GM21515 (cell line): ENCODE data around the gene SYNDIG1.

Experiments used
- ATAC-seq: cut with Tn5 transposase; IDR thresholded peaks from one replicate; pipeline ENCODE4 v1.9.1; 2021; ENCODE audit not compliant: unreplicated experiment

Gene SYNDIG1

DNA sequence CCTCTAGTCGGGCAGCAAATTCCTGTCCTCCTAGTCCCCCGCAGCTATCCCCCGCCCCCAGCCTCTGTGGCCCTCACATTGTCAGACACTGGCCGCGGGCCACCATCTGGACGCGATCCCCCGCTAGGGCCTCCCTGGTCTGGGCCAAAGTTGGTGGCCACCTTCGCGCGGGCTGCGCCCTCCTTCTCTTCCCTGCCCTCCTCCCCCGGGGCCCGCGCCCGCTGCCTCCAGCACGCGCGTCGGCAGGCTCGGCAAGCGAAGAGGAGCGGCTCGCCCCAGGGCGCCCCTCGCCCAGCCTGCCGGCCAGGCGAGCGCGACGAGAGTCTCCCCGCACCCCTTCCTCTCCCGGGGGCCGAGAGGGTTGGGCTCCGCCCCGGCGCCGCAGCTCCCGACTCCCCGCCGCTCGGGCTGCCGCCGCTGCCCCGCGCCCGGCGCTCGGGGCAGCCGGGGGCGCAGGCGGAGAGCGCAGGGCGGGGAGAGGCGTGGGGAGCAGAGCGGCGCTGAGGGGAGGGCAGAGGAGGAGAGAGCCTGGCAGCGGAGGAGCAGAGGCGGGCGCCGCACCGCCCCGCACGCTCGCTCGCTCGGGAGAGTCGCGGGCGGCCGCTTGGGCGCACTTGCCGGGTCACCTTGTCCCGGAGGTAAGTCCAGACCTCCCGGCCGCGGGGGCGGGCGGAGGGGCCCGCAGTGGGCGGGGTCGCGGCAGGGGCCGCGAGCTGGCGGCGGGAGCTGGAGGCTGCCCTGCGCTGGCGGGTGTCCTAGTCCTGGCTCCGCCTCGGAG lies at the start of gene SYNDIG1:
TSS of gene SYNDIG1 (plus strand) at position 514 of the 778 bp plus-strand sequence. CDS start 73,469 bp downstream, outside the sequence.
- ATAC-seq: no peak

DNA sequence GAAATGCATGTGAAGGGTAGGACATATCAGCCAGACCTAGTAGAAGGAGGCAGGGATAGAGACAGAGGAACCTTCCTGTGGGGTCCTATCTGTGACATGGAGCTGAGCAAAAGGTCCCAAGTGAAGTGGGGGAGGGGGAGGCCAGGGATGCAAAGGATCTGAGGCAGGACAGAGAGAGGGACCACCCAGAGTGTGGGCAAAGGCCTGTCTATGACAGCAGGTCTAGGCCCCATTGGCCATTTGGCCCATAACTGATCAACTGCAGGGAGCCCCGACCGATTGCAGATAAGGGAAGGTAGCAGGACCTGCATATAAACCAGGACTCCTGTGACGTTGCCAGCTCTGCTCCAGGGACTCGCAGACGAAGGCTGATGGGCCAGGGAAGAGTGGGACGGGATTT lies 49.6 kb upstream of the SYNDIG1 start:
- no peak for ATAC-seq

DNA sequence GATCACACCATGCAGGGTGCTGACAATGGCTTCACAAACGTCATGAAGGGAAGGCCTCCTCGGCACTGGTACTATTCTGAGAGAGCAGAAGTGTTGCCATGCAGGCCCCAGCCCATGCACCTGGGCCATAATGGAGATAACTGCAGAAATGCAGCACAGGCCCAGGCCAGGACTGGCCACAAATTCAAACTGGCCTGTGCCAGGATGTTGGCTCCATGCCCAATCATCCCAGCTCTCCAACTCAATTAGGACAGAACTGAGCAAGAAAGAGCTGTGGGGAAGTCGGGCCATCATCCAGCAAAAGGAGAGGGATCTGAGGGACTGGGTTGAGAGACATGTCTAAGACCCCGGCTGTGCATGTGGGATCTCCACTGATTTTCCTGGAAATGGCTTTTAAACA lies 48.9 kb upstream of the SYNDIG1 start:
- ATAC-seq: no peak

DNA sequence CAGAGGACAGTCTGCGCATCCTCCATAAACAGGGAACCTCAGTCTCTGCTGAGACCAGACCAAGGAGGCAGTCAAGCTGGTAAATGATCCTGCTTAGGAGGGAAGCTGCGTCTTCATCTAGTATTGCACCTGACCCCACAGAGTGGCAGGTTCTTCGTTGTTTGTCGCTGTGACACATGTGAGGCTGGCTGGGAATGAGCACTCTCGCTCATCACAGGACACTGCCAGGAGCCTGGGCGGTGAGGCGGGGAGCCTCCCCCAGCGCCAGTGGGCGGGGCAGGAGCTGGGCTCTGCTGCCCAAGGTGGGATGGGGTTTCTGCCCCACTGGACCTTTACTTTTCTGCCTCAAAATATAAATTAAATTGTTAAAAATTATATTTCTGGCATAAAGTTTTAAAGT lies 48.4 kb upstream of the SYNDIG1 start:
- ATAC-seq: no peak

DNA sequence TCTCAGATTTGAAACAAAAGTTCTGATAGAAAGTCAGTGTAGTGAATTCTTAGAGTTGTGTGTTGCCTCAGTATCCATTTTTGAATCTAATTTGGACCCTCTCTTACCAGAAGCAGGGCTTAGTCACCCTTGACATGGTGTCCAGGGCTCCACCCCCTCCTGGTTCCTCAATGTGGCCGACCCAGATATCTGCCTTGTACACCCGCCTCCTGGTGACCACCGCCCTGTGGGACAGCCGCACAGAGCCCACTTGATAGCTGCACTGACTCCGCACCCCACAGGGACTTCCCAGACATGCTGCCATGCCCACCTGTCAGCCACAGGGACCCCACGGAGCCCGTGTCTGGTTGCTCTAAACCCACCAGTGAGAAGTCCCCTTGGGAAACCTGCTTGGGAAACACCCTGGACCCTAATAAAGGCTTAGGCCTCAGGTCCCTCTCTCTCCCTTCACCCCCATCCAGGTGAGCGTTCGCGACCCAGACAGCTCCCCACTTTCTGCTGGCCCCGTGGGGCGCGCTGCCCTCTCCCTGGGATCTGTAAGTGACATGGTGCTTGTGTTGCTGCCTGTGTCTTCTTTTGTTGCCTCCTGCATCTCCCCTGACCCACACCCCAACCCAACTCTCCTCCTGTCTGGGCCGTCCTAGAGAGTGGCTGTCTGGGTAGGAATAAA lies 47.2 kb upstream of the SYNDIG1 start:
- no peak for ATAC-seq

DNA sequence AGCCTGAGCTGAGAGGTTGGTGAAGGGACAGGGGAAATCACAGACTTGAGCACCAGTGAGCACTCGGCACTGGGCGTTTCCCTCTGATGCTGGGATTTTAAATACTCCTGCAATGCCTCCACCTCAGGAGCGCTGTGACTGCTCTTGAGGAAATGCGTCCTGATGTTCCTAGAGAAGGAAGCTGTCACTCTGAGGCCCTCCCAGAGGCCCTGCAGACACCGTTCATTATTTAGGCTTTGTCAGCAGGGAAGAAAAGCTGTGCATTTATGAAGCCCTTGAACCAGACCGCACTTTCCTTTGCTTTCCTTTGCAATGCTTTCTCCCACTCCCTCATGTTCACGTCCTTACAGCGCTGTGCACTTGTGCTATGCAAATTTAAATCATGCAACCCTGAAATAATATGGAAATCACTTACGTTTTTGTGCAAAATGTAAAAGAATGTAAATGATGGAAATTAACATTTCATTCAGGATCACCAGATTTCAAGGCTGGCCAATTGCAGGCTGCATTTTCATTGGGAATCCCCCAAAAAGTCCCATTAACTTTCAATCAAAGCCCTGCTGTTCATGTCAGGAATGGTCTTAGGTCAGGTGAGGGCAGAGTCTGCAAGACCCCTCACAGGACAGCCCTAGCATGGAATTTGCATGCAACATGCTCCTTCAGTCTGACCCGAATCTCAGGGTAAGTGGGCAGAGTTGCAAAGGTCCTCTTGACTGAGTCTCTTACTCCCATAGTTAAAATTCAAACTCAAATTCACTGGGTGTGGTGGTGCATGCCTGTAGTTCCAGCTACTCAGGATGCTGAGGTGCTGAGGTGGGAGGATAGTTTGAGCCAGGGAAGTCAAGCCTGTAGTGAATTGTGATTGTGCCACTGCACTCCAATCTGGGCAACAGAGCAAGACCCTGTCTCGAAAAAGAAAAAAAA lies 45.8 kb upstream of the SYNDIG1 start:
- no peak for ATAC-seq

DNA sequence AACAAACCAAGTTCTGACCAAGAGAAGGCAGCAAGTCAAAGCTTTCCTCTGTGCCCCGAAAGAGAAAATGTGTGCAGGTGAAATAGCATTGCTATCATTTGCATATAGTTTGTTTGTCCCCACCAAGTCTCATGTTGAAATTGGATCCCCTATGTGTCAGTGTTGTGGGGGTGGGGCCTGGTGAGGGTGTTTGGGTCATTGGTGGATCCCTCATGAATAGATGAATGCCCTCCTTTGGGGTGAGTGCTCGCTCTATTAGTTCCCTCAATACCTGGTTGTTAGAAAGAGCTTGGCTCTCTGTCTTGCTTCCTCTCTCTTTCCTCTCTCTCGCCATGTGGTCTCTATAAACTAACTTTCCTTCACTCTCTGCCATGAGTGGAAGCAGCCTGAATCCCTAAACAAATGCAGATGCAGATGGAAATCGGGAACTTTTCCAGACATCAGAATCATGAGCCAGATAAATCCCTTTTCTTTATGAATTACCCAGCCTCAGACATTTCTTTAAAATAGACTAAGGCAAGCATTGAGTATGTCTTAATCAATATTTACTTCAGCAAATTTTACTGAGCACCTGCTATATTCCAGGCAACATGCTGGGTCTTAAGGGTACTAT lies 43.8 kb upstream of the SYNDIG1 start:
- no peak for ATAC-seq

DNA sequence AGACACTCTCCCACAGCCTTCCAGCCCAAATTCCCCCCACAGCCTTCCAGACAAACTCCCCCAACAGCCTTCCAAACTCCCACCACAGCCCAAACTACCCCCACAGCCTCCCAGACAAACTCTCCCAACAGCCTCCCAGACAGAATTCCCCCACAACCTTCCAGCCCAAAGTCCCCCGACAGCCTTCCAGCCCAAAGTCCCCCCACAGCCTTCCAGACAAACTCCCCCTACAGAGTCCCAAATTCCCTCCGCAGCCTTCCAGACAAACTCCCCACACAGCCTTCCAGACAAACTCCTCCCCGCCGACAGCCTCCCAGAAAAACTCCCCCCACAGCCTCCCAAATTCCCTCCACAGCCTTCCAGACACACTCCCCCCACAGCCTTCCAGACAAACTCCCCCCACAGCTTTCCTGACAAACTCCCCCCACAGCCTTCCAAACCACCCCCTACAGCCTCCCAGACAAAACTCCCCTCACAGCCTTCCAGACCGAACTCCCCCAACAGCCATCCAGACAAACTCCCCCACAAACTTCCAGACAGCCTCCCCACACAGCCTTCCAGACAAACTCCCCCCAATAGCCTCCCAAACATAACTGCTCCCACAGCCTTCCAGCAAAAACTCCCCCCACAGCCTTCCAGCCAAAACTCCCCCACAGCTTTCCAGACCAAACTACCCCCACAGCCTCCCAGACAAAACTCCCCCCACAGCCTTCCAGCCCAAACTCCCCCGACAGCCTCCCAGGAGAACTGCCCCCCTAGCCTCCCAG lies 38.0 kb upstream of the SYNDIG1 start:
- ATAC-seq: no peak

DNA sequence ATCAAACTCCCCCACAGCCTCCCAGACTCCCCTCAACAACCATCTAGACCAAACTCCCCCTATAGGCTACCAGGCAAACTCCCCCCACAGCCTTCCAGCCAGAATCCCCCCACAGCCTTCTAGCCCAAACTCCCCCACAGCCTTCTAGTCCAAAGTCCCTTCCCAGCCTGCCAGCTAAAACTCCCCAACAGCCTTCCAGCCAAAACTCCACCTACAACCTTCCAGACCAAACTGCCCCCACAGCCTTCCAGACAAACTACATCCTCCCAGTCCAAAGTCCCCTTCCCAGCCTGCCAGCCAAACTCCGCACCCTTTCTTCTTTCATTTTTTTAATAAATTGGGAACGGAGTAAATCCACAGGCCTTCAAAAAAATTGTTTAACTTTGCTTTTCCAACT lies 37.4 kb upstream of the SYNDIG1 start:
- ATAC-seq: no peak

DNA sequence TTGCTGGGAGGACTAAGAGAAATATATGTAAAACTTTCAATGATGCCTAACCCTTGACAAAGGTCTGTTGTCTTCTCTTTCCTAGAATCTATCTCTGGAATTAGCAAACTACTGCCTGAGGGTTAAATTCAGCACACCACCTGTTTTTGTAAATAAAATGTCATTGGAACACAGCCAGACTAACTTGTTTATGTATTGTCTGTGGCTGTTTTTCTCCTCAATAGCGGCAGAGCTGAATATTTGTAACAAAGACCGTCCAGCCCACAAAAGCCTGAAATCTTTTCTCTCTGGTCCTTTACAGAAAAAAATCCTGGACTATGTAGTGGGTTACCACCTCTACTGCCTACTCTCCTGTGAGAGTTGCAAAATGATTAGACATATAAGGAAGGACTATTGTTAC lies 33.3 kb upstream of the SYNDIG1 start:
- ATAC-seq: no peak

DNA sequence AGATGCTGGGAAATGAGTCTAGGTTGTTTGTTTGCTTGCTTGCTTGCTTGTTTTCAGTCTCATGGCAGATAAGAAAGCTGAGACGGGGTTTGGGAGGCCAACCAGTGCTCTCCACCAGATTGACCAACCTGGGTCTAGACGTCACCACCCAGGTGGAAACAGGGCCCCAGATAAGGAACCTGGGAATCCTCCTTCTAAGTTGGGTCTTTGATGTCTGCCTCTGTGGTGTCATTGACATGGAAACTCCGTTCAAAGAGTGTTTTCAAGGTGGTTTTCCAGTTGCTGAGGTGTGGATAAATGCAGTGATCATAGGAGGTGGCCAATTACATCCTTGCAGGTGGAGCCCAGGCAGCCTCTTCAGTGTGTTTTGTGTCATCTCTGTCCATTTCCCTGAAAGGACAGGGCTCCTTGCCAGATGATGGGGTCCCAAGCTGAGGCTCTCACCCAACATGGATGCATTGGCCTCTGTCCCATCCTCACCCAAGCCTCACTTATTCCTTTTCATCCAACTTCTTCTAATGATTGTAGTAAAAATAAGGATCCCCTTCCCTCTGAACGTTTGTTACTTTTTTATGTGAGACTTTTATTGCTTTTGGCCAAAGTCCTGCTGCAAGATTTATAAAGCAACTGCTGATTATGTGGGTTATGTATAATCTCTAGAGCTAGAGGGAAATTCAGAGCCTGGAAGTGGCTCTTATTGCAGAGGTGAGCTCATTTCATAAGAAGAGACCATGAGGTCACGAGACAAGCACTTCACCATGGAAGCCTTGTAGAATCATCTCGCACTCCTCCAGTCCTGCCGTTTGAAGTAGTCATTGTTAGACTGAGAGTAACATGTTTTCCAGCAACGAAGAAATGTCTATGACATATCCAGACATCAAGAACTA lies 32.0 kb upstream of the SYNDIG1 start:
- ATAC-seq: no peak

DNA sequence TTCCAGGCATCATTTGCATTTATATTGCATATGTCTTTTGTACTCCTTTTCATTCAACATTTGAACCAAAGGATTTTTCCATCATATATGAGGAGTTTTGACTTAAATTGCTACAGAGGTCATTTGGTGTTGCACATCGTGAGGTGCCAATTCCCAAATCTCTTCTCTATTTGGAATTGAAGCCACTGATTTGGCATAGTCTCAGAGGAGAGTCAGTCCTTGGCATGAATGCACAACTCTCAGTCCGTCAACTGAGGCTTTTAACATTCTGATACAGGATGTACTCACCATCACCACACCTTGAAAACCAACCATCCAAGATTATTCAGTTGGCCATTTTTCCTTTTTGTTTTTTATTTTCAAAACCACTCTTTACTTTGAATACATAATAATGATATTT lies 31.1 kb upstream of the SYNDIG1 start:
- no peak for ATAC-seq

DNA sequence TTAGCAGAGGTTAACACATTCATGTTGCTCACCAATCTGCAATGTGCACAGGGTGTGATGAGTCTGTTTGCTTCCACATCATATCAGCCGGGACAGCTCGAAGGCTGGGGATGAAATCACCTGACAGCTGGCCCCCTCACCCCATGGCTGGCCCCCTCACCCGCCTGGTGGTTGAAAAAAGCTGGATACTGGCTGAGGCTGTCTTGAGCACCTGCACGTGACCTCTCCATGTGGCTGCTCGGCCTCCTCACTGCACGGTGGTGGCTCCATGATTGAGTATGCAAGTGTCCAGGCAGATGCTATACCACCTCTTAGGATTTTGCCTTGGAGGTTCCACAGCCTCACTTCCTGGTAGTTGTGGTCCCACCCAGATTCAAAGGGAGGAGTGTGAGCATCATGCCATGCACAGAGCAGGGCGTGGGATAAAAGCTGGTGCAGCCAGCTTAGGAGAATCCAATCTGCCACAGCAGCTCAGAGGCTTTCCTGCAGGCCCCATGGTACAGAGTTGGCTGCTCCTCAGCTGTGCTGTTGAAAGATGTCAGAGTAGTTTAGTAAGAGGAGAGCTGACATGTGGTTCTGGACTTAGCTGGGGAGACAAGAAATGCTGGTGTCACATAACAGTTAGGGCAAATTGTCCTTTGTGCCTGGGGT lies 29.6 kb upstream of the SYNDIG1 start:
- ATAC-seq: no peak

DNA sequence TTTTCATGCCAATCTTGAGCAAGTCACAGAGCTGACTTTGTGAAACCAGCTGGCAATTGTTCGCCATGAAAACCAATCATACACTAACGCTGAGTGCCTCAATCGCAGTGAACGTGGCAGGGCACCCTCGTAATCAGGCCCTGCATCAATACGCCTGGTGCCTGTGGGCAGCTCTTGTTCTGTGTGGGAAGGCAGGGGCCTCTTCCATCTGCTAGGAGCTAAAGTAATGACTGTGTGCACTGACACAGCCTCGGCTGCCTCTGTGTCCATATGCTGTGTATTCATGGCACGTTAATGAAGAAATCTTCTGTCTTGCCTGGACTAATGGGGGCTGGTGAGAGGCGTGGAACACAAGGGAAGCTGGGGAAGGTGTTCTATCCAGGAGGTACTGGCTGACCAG lies 27.8 kb upstream of the SYNDIG1 start:
- no peak for ATAC-seq

DNA sequence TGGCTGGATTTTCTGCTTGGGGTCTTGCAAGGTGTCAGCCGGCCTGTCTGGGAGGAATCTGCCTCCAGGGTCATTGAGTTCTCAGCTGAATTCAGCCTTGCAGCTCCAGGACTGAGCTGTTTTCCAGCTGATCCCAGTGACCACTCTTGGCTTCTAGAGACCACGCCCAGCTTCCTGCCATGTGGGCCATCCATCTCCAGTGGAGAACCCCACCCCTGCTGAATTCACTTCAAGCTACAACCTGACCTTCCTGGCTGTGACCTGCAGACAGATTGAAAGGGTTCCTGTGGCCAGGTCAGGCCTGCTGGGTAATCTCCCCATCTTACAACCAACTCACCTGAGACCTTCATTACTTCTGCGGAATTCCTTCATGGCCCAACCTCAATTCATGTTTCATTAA lies 26.5 kb upstream of the SYNDIG1 start:
- no peak for ATAC-seq

DNA sequence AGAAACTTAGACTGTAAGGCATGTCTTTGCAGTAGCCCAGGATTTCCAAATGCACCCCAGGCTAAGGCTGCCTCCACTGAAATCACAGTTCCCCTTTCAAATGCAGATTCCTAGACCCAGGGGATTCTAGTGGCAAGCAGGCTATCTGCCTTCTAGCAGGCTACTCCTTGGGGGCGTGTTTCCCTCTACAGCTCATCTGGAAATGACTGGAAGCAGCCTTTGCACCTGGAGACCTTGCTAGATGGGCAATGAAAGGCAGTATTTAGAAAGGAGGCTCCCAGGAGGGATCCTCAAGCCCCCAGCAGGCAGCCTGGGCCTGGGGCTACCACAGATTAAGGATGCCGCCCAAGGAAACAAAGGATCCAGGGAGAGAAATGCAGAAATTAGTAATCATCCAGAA lies 26.0 kb upstream of the SYNDIG1 start:
- ATAC-seq: no peak

DNA sequence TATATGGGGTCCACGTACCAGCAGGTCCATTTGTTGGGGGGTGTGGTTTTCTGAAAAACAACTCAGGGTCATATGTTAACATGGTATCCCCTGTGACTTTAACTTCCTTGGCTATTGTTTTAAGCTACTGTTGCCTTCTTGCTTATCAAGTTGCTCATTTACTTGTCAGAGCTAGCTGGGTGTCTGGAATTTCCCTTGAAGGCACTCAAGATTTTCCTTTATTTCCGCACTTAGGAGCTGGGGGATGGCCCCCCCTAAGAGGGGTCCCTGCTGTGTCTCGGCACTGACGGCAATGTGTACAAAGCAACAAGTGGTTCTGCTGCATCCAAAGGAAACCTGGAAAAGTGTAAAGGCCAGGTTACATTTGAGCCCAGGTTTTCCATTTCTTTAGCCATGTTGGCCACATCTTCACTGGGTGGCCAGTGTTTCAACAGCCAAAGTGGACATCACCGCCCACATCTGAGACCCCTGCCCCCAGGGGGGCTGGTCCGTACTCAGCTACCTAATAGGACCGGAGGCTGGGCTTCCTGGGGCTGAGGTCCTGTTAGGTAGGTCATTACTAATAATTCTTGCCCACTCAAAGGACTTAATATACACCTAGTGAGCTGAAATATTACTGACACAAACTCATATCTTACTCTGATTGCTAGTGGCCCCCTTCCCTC lies 24.8 kb upstream of the SYNDIG1 start:
- ATAC-seq: no peak

DNA sequence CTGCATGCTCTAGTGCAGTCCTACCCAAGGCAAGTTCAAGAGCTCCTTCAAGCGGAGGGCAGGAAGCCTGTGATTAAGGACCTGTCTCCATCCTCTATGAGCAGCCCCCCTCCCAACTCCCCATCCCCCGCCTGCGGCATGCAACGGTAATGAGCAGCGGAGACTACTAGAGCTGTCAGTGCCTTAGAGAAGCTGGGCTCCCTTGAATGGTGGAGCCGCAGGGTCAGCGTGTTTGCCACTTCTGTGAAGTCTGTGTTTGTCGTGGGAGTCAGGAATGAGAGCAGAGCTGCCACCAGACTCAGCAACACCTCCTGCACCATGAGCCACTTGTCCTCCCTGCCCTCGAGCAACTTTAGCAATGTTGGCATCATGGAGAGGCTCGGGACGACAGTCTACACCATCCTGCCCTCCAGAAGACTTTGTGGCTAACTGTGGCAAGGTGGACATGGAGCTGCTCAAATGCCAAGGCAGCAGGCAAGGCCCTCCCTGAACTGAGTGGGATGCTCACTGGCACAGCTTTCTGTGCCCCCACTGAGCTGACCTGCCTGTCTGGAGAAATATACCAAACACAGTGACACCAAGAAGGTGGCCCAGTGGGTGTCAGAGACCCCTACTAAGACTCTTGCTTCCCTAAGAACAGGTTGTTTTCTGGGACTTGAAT lies 23.8 kb upstream of the SYNDIG1 start:
- no peak for ATAC-seq
